ENCODE results near the gene SPAG4. TPM values are rescaled to one million over a fixed set of nuclear protein-coding genes. Genes with fewer than 3 reads are reported as not detected.
A peak's percentile ranks its signal among the peaks of the same experiment; 100 is the strongest.

The SPAG4 gene
- total RNA-seq, 1 donor = 6.5 TPM

- no peak for DNase-seq (ENCODE audit: low read depth in 2 of 3, low spot score in 2 of 3)
These were observed 16.5 kb upstream of the SPAG4 start for GRCh38 chr20:35598899-35599775.

DNA sequence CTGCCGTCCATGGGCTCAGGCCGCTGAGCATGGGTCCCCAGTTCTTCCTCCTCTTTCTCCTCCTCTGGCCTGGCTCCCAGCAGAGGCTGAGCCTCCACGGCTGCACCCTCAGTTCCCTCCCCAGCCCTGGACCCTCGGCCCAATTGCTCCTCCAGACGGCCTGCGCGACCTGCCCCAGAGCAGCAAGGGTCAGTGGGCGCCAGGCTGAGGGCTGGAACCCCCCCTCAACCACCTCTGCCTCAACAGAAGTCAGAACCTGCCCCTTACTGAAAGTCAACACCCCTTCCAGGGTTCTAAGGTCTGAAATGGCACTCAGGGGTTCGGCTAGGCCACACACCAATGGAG, 15.9 kb upstream of the SPAG4 start:
- no peak for DNase-seq (ENCODE audit: low read depth in 2 of 3, low spot score in 2 of 3)

GRCh38 chr20:35600176-35600992, 15.2 kb upstream of the SPAG4 start:
- no peak for DNase-seq (ENCODE audit: low read depth in 2 of 3, low spot score in 2 of 3)

DNA sequence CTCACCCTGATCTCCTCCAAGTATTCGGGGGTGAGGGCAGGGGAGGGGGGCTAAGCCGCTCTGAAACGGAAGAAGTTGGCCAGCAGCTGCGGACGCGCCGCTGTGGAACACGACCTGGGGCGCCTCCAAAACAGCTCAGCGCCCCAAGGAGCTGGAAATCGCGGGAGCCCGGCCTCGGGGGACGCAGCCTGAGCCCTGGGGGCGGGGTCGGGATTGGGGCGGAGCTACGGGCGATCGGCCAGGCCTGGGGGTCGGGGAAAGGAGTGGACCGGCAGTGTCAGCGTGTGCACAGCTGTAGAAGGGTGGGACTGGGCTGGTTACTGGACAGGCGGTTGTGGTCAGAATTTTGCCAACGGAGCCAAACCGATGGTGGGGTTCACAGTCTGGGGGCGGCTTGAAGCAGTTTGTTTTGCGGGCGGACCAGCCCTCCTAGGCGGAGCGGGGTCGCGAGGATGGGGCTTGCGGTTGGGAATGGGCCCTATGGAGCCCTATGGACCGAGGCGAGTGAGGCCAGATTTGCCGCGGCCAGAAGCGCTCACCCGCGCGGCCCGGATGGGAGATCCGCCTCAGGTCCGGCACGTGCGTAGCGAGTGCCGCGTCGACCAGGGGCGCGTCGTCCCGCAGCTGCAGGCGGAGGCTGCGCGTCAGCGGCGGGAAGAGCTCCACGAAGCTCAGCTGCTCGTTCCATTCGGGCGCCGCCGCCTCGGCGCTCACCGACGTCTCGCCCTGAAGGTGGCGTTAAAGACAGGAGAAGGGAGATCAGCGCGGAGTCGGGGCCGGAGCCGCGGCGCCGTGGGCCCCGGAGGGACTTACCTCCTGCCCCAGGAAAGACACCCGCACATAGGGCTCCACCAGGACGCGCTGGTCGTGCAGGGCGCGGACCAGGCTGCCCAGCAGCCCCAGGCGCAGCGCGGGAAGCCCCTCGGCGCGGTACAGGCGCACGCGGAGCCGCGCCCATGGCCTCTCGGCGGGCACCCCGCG, 14.3 kb upstream of the SPAG4 start:
- DNase-seq (ENCODE audit: low read depth in 2 of 3, low spot score in 2 of 3) = peak; percentile 72 to 81 (median 75)

DNA sequence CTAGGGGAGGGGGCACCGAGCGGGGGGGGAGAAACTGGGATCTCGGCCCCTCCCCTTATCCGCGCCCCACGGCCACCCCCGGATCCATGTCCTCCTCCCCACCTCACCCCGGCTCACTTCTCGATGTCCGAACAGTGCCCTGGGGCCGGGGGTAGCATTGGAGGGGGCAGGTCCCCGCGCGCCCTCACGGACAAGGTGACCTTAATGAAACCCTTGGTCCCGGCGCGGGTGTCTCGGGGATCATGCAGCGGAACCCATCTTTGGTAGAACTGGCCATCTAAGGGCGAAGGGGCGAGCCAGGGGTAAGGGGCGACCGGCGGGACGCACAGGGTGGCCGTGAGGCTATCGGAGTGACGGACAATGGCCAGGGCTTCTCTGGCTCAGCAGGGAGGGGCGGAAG, 13.6 kb upstream of the SPAG4 start:
- no peak for DNase-seq (ENCODE audit: low read depth in 2 of 3, low spot score in 2 of 3)

GRCh38 chr20:35602851-35603495, 12.7 kb upstream of the SPAG4 start:
- no peak for DNase-seq (ENCODE audit: low read depth in 2 of 3, low spot score in 2 of 3)

DNA sequence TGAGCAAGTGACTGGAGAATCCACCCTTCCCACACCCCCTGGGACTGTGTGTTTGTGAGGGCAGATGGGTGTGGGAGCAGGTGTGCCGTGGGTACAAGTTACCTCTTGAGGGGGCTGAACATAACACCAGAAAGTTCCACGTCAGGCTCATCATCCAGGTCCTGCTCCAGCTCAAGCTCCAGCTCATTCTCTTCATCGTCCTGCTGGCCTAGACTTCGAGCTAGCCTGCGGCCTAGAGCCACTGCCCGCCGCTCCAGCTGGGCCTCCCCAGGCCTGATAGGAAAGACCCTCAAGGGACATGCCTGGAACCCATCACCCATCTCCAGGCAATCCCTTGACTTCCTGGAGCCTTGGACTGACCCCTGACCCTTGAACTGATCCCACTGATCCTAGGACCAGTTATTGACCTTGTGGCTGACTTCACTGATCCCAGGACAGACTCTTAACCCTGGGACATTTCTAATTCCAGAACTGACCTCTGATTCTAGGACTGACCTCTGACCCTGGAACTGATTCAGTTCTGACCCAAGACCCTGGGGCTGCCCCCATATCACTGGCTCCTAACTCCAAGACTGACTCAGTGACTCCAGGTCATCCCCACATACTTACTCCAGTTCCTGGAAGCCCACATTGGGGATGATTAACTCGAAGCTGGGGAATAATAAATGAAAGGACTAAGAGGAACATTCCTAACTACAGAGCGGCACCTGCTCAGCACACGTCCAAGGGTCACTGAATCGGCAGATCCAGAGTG, 11.8 kb upstream of the SPAG4 start:
- no peak for DNase-seq (ENCODE audit: low read depth in 2 of 3, low spot score in 2 of 3)

DNA sequence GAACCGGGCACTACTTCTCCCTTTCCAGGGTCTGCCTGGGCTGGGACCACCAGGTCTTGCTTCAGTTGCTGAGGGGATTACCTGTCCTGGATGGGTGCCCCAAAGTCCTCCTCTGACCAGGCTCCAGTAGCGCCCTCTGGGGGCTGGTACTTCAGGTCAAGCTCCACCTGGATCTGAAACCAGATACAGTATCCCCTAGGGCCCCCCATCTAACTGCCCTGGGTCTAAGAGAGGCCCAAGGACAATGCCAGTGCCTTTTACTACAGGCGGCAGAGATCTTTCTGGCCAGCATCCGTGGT, 11.2 kb upstream of the SPAG4 start:
- no peak for DNase-seq (ENCODE audit: low read depth in 2 of 3, low spot score in 2 of 3)

- no peak for DNase-seq (ENCODE audit: low read depth in 2 of 3, low spot score in 2 of 3)
These were observed 9.5 kb upstream of the SPAG4 start for GRCh38 chr20:35606127-35606526.

GRCh38 chr20:35607003-35607735, 8.5 kb upstream of the SPAG4 start:
- no peak for DNase-seq (ENCODE audit: low read depth in 2 of 3, low spot score in 2 of 3)

DNA sequence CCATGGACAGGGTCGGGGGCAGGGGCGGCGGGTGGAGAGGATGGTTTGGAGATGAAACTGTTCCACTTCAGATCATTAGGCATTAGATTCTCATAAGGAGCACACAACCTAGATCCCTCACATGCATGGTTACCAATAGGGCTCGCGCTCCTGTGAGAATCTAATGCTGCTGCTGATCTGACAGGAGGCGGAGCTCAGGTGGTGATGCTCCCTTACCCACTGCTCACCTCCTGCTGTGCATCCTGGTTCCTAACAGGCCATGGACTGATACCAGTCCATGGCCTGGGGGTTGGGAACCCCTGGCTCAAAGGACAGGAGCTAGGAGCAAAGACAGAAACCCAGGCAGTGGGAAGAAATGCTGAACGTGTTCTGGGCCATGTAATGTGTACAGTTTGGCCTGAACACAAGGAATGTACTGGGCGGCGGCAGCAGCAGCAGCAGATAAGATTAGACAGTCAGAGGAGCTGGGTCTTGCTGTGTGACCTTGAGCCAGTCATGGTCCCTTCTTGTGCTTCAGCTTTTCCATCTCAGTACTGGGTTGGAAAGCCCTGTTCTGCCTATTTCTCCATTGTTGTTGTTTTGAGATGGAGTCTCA, 4.7 kb upstream of the SPAG4 start:
- DNase-seq (ENCODE audit: low read depth in 2 of 3, low spot score in 2 of 3) = no peak

GRCh38 chr20:35611482-35611881, 4.1 kb upstream of the SPAG4 start:
- no peak for DNase-seq (ENCODE audit: low read depth in 2 of 3, low spot score in 2 of 3)

GRCh38 chr20:35616465-35617396, 1.1 kb downstream of the SPAG4 start:
- DNase-seq (ENCODE audit: low read depth in 2 of 3, low spot score in 2 of 3) = peak; percentile 54 to 100 (median 97)

DNA sequence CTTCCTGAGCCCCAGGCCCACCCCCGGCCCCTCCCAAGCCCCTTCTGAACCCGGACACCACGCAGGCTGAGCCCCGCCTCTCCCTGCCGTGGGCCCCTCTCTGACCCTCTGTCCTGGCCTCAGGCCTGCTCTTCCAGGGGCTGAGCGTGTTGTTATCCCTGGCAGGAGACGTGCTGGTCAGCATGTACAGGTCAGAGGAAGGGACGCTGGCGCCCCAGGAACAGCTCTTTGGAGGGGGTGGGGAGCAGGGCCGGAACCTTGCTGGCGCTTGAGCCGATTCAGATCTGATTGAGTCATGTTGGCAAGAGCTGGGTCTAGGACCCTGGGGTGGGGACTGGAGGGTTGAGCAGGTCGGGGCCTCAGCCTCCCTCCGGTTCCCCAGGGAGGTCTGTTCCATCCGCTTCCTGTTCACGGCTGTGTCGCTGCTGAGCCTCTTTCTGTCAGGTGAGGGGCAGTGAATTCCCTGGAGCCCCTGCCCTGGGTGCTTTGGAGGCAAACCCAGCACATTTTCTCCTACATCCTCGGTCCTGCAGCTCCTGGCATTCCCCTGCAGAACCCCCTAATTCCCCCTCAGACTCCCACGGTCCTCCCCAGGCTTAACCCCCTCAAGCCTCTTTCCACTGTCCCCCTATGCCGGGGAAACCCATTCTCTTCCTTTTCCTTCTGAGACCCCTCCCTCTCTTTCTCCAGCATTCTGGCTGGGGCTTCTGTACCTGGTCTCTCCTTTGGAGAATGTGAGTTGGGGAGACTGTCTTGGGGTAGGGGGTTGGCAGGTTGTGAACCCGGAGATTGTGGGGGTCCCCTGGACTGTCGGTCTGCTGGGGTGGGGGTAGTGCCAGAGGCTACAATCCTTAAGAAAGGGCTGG, 2.0 kb downstream of the SPAG4 start:
- DNase-seq (ENCODE audit: low read depth in 2 of 3, low spot score in 2 of 3) = peak in 2 of 3 donors; percentile 49 to 57

DNA sequence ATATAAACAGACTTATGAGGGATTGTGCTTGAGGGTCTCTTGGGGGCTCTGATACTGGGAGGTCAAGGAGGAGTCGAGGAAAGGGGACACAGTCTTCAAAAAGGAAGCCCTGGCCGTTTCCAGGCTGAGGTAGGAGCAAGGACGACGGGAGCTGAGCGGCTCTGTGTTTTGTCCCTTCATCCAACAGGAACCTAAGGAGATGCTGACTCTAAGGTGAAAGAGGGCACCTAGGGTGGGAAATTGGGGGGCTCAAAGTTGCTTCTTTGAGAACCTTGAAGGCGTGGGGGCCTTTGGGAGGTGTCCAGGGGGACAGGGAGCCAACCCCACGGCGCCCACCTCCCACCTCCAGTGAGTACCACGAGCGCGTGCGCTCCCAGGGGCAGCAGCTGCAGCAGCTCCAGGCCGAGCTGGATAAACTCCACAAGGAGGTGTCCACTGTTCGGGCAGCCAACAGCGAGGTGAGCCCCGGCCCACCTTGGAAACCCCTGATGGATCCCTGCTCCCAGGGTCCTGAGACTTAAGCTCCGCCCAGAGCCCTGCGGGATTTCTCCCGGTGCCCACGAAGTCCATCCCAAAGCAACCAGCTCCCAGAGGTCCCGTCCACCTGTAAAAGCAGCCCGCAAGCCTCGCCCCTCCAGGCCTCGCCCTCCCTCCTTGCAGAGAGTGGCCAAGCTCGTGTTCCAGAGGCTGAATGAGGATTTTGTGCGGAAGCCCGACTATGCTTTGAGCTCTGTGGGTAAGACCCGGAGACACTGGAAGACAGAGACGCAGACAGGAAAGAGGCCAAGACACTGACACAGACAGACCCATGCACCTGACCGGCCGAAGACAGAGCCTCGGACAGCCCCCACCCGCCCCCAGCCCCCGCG, 2.9 kb downstream of the SPAG4 start:
- DNase-seq (ENCODE audit: low read depth in 2 of 3, low spot score in 2 of 3) = no peak

All from hematopoietic multipotent progenitor cell (in vitro differentiated cells).